Prostate gland (tissue), 2 donors: ENCODE data around the gene NOC2L.

Experiments
- CTCF ChIP-seq, 4 experiments: fragments of 200-600 bp in 2 of 4; fragments of 450-650 bp in 2 of 4; sonication (generic) in 2 of 4; IDR thresholded peaks; 1 replicate in 3 of 4; 2 replicates in 1 of 4; pipeline ENCODE4 v1.5.1; 2016 to 2019; ENCODE audit warnings: antibody characterized with exemption in 4 of 4, mild to moderate bottlenecking in 2 of 4, moderate library complexity in 2 of 4
- POLR2A ChIP-seq: fragments of 450-650 bp; IDR thresholded peaks from one replicate; pipeline ENCODE4 v1.6.1; 2016; ENCODE audit warnings: antibody characterized with exemption, mild to moderate bottlenecking
- POLR2AphosphoS5 ChIP-seq: sonication (generic); formaldehyde crosslinking; IDR thresholded peaks from one replicate; pipeline ENCODE4 v1.6.1; 2017; ENCODE audit warnings: antibody characterized with exemption

- TF ChIP-seq CTCF (IDR thresholded peaks at IDR 0.05) (peak; percentile 61 to 82 (median 71)), POLR2A (no peak), POLR2AphosphoS5 (no peak)
These were observed 24.9 kb upstream of the NOC2L start for GRCh38 chr1:983798-984475.
